NCI-H2227 (cell line): Measurements from ENCODE around the gene DENND6A.

Experiments used
- DNase-seq: peaks from one replicate; lab custom pipeline; 2025; ENCODE audit not compliant: unreplicated experiment; lab: John Stamatoyannopoulos, UW

DENND6A gene

GRCh38 chr3:57575966-57576626 lies 116.8 kb downstream of the DENND6A start:
- DNase-seq, result no peak
